ENCODE results near the gene SPATA45.
A peak's percentile ranks its signal among the peaks of the same experiment; 100 is the strongest.

Gene SPATA45

DNA sequence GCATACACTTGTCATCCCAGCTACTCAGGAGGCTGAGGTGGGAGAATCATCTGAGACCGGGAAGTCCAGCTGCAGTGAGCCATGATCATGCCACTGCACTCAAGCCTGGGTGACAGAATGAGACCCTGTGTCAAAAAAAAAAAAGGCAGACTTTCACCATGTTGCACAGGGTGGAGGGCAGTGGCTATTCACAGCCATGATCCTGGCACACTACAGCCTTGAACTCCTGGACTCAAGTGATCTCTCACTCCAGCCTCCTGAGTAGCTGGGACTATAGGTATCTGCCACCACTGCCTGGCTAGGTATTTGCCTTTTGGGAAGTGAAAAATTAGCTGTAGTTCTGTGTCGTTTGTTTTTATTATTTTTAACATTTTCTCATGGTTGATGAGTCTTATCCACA lies 19.1 kb downstream of the SPATA45 start:
- DNase-seq (ENCODE audit: low spot score) = no peak

DNA sequence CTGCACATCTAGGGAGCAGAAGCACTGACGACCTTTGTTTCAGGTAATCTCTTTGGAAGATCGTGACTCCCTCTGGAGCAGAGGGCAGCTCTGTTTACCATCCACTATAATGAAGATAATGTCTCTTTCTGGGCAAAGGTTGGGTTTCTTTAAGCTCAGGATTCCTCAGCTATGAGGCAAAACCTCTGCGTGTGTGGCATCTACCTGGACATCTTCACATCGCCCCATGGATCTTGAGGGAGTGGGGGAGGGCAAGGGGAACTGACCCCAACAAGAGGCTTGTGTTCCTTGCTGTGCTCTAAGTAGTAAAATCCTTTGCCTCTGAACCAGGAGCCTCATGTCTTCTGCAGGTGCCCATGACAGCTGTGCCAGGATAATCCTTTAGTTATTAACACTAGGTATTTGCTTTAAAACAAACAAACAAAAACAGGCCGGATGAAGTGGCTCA lies 19.6 kb downstream of the SPATA45 start:
- no peak for DNase-seq (ENCODE audit: low spot score)

- no peak for DNase-seq (ENCODE audit: low spot score)
Observed at GRCh38 chr1:212827171-212827776, 20.2 kb downstream of the SPATA45 start.

- DNase-seq (ENCODE audit: low spot score) = no peak
Observed at GRCh38 chr1:212825798-212826452, 21.5 kb downstream of the SPATA45 start.

DNA sequence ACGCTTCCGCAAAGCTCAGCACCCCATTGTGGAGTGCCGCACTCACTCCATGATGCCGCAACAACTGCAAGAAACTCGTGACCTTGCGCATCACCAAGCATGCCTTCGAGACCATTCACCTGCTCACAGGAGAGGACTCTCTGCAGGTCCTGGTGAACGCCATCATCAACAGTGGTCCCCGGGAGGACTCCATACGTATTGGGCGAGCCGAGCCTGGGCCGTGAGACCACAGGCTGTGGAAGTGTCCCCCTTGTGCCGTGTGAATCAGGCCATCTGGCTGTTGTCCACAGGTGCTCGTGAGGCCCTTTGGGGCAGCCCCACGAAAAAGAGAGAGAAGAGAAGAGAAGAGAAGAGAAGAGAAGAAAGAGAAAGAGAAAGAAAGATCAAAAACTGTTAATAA lies 23.2 kb downstream of the SPATA45 start:
- DNase-seq (ENCODE audit: low spot score) = no peak

DNA sequence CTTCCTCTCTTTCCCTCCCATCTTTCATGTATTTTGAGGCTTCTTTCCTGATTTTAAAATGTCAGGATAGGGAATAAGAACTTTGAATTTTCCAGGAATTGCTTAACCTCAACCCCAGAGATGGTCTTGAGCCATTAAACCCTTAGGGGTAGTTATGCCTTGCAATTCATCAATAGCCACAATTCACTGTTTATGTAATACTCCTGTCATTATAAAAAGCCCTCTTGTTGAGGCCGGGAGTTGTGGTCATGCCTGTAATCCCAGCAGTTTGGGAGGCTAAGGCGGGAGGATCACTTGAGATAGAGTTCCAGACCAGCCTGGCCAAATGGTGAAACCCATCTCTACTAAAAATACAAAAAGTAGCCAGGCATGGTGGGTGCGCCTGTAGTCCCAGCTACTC lies 24.5 kb downstream of the SPATA45 start:
- no peak for DNase-seq (ENCODE audit: low spot score)

DNA sequence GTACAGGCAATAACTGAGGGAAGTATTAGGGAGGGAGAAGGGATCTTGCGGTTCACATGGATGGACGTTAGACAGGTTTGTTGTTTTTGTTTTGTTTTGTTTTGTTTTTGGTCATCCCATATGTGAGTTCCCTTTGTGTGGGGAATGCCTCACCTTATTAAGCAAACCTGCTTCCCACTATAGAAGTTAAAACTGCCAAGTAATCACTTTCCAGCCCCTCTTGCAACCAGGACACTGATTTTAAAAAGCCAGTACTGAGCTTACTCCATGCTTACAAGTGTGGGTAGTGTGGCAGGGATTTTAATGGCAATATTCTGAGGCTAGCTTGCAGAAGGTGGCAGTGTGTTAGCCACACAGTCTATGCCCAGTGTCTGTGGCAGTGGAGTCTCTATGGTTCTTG lies 26.5 kb downstream of the SPATA45 start:
- no peak for DNase-seq (ENCODE audit: low spot score)

DNA sequence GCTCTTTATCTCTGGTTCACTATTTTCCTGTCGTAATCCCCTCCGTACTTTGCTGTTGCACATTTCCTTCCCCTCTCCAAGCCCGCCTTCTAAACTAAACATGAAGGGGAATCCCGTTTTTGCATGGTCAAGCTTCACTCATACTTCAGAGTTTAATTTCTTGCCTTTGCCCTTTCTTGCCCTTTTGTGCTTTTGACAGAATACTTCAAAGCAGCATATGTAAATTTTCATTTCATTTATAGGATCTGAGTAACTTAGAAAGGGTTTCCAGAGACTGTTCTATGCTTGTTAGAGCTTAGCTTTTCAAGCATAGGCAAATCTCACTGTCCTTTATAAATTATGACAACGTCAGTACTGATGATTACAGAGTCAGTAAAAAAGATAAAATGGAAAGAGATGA lies 27.7 kb downstream of the SPATA45 start:
- DNase-seq (ENCODE audit: low spot score) = no peak

- no peak for DNase-seq (ENCODE audit: low spot score)
Observed at GRCh38 chr1:212816567-212817278, 30.7 kb downstream of the SPATA45 start.

GRCh38 chr1:212814537-212815334 lies 32.7 kb downstream of the SPATA45 start:
- DNase-seq (ENCODE audit: low spot score) = no peak

GRCh38 chr1:212805767-212806166 lies 41.7 kb downstream of the SPATA45 start:
- no peak for DNase-seq (ENCODE audit: low spot score)

GRCh38 chr1:212797681-212798080 lies 49.8 kb downstream of the SPATA45 start:
- no peak for DNase-seq (ENCODE audit: low spot score)

DNA sequence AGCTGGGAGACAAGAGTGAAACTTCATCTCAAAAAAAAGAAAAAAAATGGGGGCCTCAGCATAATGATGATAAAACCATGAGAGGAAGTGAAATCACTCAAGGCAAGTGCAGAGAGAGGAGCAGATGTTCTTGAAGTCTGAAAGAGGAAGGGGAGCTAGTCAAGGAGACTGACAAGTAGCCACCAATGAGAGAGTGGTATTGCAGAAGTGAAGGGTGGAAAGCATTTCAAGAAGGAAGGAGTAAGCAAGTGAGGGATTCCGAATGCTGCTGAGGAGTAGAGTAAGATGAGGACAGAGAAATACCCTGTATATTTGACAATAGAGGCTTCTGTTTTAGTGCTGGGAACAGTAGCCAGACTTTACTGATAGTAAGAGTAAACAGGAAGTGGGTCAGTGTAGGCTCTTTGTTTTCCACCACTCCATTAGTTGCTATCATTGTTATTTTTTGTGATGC lies 52.9 kb downstream of the SPATA45 start:
- no peak for DNase-seq (ENCODE audit: low spot score)

GRCh38 chr1:212792396-212792908 lies 55.0 kb downstream of the SPATA45 start:
- DNase-seq (ENCODE audit: low spot score) = no peak

DNA sequence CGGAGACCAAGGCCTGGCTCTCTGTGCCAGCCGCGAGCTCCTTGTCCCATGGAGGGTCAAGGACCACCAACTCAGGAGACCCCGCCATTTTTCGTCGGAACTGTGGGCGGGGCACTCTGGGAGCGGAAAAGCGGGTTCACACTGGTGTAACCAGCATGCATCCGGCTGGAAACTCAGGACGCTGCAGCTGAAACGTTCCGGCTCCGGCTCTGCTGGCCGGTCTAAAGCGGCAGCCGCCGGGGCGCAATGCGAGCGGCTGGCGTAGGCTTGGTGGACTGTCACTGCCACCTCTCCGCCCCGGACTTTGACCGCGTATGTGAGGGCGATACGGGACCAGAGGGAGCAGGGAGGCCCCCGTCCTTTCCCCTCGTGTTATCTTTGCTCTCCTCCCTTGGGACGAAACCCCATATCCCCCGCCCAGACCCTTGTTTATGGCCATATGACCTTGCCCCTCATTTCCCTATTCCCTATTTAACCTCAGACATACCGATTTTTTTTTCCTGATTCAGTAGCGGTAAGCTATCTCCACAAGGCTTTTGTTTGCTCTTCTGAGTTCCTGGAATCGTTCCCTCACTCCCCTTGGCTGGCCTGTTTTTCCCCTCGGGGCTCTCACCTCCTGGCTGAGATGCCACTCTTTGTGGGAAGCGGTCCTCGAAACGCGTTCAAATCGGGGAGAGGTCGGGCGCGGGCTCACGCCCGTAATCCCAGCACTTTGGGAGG lies 55.6 kb downstream of the SPATA45 start, which contains the start of the genes NSL1 and TATDN3:
Gene NSL1, minus strand, starts transcription at position 102 of the 720 bp plus-strand sequence. Its CDS starts 14 bp downstream, at position 88.
Gene TATDN3, plus strand, starts transcription at position 219 of the 720 bp plus-strand sequence. Its CDS starts 28 bp downstream, at position 247.
- peak; percentile 97 for DNase-seq (ENCODE audit: low spot score)

DNA sequence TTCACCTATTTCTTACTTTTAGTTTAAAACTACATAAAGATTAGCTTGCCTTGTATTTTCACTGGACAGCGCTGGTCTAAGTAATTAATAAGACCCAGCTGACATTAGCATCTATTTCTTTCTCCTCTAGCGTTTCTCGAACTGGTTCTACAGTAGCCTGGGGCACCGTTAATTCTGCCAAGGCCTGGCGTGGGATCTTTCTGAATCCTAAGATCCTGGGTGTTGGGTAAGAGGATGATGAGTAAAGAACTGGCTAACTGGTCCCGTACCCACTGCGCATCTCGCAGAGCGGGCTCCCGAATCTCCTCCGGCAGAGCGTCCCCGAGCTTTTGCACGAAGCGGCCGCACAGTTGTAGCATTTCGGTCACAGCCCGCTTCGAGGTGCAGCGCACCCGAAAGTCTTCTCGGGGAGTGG lies 56.2 kb downstream of the SPATA45 start:
- no peak for DNase-seq (ENCODE audit: low spot score)

- DNase-seq (ENCODE audit: low spot score) = no peak
Observed at GRCh38 chr1:212785871-212786270, 61.6 kb downstream of the SPATA45 start.

- no peak for DNase-seq (ENCODE audit: low spot score)
Observed at GRCh38 chr1:212783976-212784375, 63.5 kb downstream of the SPATA45 start.

DNA sequence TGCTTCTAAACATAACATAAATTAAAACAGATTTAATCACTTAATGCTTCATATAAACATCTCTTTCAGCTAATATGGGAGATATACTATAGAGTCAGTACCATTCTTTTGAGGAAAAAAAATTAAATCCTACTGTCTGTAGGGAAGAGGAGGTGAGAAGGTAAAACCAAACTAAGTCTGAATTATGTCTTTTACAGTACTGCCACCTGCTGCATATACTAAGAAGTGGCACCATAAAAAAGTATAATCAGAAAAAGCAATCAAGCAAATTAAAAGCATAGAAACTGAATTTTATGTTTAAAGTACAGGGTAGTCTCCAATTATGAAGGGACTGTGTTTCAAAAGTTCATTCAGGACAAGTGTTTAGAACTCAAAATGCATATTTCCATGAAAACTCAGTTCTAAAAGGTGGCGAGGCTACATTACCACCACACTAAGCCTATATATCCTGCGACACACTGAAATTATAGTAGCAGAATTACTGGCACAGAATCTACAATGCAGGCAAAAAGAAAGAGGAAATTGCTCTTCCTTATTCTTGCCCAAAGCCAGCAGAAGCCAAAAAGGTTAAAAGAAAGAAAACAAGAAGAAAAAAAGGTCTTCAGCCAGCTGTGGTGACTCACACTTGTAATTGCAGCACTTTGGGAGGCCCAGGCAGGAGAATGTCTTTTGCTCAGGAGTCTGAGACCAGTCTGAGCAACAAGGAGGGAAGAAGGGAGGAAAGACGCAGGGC lies 64.9 kb downstream of the SPATA45 start:
- no peak for DNase-seq (ENCODE audit: low spot score)

GRCh38 chr1:212781225-212781624 lies 66.2 kb downstream of the SPATA45 start:
- DNase-seq (ENCODE audit: low spot score) = no peak

Data from ecto neural progenitor cell (in vitro differentiated cells).